HK-2 (cell line): Measurements from ENCODE around the gene MARCHF5.
"Not testable (repeated sequence)": the region's sequence is repeated elsewhere in the genome, so short reads cannot be mapped to it uniquely, and the experiment has no call there.

Experiments used
- DNase-seq: peaks from one replicate; pipeline ENCODE4 v3.0.0-alpha.2; 2018; ENCODE audit not compliant: unreplicated experiment

The MARCHF5 gene

GRCh38 chr10:92387289-92387940 lies 96.4 kb downstream of the MARCHF5 start:
- peak; percentile 24 for DNase-seq

- DNase-seq = not testable (repeated sequence)
Measured at GRCh38 chr10:92393173-92393572, 102.2 kb downstream of the MARCHF5 start.

- no peak for DNase-seq
Measured at GRCh38 chr10:92395271-92395670, 104.3 kb downstream of the MARCHF5 start.

- DNase-seq = not testable (repeated sequence)
Measured at GRCh38 chr10:92402234-92402633, 111.3 kb downstream of the MARCHF5 start.
